NCI-H2107 treated with DMSO at 0.1 percent for 48 hours (cell line): Measurements from ENCODE around the gene TNFRSF18.
A peak's percentile ranks its signal among the peaks of the same experiment; 100 is the strongest.

Source experiments
- DNase-seq: peaks from one replicate; lab custom pipeline; 2025; ENCODE audit not compliant: unreplicated experiment; lab: John Stamatoyannopoulos, UW

Gene TNFRSF18

GRCh38 chr1:1167398-1167821, 39.0 kb downstream of the TNFRSF18 start:
- no peak for DNase-seq

- DNase-seq, result no peak
These were observed 39.6 kb downstream of the TNFRSF18 start for GRCh38 chr1:1166642-1167397.

GRCh38 chr1:1165900-1166421, 40.4 kb downstream of the TNFRSF18 start:
- DNase-seq, result no peak

DNA sequence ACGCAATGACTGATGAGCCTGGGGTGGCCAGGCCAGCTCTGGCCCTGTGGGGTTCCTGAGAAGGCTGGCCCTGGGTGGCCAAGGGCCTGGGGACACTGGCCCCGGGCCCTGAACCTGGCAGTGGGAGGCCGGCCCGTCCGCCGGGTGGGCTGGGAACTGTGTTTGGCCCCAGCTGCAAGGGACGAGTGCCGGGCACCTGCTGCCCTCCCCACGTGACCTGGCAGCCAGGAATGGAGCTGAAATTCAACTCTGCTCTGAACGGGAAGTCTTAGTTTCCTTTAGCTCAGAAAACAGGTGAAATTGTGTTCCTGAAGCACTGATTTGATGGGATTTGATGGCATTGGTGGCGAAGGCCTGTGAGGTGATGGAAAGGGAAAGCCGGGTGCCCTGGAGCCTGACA, 40.9 kb downstream of the TNFRSF18 start:
- no peak for DNase-seq

DNA sequence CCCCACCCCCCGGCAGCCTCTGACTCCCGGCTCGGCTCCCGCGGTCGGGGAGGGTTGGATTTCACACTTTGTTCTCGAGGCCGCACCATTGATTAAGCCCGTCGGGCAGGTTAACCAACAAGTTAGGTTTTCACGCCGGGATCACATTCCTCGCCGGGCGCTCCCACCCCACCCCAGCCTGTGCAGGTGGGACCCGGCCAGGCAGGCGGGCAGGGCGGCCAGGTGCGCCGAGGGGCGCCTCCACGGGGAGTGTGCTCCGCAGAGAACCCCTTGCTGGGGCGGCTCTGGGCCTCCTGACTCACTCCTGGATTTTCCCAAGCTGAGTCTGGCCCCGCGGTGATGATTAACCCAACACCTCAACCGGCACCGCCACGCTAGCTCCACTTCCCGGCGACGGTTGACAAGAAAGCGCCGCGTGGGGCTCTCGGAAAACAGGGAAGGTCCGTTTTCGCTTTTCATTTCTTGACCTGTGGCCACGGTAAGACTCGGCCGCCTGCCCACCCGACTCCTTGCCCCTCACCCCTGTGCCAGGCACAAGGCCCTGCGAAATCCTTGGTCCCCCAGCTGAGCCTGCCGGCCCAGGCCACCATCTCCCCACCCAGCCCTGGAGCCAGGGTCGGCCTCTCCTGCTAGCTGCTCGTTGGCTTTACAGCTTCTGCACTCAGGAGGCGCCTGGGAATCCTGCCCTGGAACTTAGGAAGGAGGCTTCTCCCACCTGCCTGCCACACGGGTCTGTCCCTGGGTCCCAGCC, 41.5 kb downstream of the TNFRSF18 start:
- no peak for DNase-seq

DNA sequence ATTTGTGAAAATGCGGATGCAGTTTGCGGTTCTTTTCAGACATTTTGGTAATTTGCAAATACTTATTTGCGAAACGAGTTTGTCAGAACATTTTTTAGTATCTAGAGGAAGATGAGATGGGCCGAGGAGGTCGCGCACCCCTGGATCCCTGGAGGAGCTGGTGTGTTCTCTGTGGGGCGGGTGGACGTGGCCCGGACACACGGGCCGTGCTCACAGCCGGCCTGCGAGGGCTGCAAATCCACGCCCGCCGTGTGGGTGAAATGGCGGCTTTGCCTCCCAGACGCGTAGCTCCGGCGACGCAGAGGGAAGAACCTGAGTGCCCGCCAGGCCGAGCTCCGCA, 42.1 kb downstream of the TNFRSF18 start:
- no peak for DNase-seq

GRCh38 chr1:1163538-1164070, 42.8 kb downstream of the TNFRSF18 start:
- no peak for DNase-seq

DNA sequence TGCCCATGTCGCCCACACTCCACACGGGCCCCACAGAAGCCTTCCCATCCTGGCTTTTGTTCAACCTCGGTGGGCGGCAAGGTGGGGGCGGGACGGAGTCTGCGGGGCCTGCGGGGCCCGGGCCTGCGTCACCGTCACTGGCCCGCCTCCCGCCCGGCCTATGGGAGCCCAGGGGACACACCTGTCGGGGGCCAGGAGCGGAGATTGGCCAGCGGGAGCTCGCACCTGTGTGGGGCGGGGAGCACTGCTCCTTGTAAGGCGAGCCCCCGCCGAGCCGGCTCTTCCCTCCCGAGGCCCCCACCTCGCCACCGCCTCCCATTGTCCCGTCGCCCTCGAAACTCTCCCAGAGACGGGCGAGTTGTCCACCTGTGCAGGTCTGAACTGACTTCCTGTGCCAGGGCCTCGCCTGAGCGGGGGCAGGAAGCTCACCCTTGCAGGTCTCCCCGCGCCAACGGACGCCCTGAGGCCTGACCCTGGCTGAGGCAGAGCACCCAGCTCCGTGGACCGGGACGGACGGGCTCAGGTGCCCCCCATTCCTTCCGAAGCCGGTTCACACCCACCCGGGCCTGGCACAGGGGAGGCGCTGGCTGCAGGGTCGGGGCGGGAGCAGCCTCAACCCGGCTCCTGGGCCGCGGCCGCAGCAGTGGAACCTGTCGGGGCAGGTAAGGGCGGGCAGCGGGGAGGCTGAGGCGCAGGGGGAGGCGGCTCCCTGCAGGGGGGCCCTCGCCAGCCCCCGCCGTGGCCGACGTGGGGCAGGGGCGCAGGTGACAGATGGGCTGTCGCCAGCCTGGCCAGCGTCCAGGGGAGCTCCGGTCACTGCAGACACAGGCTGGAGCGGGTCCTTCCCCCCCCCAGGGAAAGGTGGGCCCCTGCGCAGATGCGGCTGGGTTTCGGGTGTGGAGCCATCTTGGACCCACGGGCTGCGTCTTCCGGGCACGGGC, 43.5 kb downstream of the TNFRSF18 start:
- DNase-seq, result peak; percentile 29

GRCh38 chr1:1161683-1162079, 44.7 kb downstream of the TNFRSF18 start:
- DNase-seq, result no peak

DNA sequence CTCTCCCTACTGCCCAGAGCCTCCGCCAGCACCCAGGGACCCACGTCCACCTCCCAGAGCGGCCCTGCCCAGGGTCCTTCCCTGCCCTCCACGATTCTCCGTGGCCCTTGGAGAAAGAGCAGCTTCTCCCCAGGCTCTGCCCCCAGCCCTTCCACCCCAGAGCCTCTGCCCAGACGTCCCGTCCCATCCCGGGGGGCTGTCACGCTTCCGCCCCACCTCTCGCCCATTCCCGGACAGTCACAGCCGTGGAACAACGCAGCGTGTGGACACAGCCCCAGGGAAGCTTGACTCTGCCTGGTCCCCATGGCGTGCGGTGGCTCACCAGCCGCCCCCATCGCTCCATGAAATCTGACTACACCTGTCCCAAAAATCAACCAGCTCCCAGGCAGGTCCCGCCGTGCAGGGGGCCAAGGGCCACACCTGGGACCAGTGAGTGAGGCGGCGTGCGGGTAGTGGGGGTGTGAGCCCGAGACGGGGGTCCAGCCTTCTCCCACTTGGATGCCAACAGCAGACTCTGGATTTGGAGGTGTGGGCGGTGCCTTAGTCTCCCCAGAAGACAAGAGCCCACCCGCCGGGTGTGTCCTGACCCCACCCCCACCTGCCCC, 45.2 kb downstream of the TNFRSF18 start:
- no peak for DNase-seq

DNA sequence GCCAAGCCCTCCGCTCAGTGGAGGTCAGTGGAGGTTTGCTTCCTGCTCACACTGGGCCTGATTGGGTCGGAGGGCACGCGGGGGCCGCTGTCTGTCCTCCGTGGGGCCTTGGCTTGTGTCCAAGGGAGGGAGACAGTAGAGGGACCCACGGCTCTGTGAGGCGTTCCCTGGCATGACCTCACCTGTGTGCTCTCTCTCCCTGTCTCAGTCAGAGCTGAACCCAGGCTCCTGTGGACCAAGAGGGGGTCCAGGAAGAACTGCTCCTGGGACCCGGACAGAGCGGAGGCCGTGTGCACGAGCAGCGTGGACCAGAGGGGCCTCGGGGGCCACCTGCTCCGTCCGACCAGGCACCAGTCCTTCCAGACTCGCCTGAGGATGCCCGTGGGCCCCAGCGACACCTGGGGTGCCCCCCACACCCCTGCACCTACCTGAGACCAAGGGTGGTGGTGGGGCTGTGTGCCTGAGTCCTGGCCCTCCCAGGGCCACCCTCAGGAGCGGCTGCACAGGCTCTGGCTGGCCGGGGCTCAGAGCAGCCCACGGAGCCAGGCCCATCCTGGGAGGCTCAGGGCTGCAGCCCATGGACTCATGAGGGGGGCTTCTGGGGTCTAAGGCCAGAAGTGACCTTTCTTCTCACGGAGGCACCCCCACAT, 46.0 kb downstream of the TNFRSF18 start:
- DNase-seq, result no peak

DNA sequence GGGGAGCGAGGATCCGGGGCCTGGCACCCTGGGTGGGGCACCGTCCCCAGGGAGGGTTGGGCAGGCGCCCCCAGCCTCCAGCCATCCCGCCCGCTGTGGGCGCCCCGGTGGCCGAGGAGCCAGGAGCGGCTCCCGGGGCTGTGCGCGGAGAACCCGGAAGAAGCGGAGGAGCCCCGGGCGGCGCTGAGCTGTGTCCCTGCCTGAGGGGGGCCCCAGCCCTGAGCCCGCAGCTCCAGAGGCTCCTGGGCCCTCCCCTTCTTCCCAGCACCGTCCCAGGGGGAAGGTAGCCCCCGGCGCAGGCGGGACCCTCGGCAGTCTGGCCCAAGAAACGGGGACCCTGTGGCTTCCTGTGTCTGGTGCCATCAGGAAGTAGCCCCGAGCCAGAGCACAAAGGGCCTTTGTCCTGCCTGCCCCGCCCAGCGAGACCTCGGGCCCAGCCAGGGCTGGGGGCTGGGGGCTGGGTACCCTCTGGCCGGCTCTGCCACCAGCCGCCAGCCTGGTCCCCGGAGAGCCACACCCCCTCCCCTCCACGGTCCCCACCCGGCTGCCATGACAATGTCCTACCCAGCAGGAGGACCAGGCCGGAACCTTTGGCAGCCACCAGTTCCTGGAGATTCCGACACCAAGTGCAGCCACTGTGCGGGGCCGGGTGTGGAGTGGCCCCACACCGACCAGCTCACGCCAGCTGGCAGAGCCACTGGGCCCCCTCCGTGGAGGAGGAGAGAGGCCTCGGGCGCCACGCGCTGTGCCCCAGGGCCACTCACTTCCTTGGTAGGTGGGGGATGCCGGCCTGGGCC, 48.3 kb downstream of the TNFRSF18 start:
- no peak for DNase-seq

DNA sequence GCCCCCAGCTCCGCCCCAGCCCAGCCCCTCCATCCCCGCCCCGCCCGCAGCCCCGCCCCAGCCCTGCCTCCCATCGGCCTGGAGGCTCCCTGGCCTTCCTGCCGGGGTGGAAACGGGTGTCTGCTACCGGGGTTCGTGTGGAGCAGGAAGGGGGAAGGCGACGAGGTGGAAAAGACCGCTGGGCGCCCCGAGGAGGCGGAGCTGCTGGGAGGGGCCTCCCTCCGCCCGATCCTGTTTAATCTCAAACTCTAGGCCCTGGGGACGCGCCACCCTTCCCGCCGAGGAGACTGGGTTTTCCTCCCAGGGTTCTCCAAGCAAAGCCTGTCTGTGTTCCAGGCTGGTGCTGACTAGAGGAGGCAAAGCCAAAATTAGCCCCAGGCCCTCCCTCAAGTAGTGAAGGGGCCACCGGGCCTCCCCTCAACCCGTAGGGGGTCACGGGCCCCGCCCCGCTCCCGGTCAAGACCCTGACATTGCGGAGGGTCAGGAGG, 48.9 kb downstream of the TNFRSF18 start:
- no peak for DNase-seq

DNA sequence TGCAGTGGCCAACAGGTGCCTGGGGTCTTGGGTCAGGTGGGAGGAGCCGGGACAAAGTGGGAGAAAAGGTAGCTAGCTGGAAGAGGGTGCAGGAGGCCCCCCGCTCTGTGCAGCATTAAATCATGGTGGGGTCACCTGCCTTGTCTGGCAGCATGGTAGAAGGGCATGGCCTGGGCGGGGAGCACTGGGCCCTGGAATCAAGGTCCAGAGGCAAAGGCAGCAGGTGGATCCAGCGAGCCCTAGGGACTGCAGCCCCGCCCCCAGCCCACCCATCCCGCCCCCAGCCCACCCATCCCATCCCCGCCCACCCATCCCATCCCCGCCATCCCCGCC, 49.4 kb downstream of the TNFRSF18 start:
- DNase-seq, result no peak

DNA sequence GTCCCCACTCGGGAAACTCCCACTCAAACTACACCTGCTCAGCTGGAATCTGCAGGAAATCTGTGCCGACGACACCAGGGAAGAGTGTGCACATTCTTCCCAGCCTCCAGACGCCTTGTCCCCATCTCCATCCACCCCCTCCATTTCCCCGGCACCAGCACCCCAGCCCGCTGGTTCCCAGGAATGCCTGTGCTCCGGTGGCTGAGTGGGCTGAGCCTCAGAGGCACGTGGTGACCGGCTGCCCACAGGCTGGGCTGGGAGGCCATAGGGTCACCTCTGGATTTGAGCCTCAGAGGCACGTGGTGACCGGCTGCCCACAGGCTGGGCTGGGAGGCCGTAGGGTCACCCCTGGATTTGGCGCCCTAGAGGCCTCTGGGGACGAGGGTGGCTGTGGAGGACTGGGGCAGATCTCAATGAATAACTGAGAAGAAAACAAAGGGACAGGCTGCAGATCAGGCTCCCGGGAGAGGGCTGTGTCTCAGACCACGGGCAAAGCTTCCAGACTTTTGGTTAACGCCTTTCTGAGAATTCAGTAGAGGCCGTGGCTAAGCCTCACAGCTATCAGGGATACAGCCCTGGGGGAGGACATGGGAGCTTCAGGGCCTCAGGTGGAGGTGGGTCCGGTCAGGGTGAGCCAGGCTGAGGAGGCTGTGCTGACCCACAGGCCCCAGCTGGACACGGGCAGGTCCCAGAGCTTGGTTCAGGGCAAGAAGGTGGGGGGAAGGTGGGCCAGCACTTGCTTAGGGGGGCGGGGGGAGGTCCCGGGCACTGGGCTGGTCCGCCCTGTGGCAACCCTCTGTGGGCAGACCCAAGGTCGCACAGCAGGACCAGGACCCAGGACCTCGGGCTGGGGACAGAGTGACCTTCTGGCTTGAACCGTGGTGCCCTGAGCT, 50.0 kb downstream of the TNFRSF18 start:
- DNase-seq, result no peak

- no peak for DNase-seq
These were observed 51.1 kb downstream of the TNFRSF18 start for GRCh38 chr1:1155258-1155657.

- no peak for DNase-seq
These were observed 52.5 kb downstream of the TNFRSF18 start for GRCh38 chr1:1153874-1154273.
